Fibroblast of villous mesenchyme (primary cell): ENCODE results near the gene SLC22A16. TPM values are rescaled to one million over a fixed set of nuclear protein-coding genes. Genes with fewer than 3 reads are reported as not detected.
A peak's percentile ranks its signal among the peaks of the same experiment; 100 is the strongest.
"Not testable (repeated sequence)": the region's sequence is repeated elsewhere in the genome, so short reads cannot be mapped to it uniquely, and the experiment has no call there.

Source experiments
- DNase-seq: peaks from one replicate; pipeline ENCODE4 v3.0.0-alpha.2; 2010; ENCODE audit warnings: low read depth
- H3K4me3 ChIP-seq: 2 replicates; pipeline ENCODE4 v1.5.1; 2011; ENCODE audit warnings: low read depth, mild to moderate bottlenecking, low read length
- CTCF ChIP-seq: IDR thresholded peaks from 2 replicates; pipeline ENCODE4 v1.5.1; 2012; ENCODE audit warnings: low read depth, mild to moderate bottlenecking, low read length; ENCODE audit not compliant: insufficient read depth
- total RNA-seq: library from RNA; depleted of rRNA; stranded (reverse); fragments of >200 nt; gene quantifications from 2 replicates; pipeline ENCODE4 v1.2.3, GENCODE V29; 2012

The SLC22A16 gene
- total RNA-seq, 1 donor: not detected

DNA sequence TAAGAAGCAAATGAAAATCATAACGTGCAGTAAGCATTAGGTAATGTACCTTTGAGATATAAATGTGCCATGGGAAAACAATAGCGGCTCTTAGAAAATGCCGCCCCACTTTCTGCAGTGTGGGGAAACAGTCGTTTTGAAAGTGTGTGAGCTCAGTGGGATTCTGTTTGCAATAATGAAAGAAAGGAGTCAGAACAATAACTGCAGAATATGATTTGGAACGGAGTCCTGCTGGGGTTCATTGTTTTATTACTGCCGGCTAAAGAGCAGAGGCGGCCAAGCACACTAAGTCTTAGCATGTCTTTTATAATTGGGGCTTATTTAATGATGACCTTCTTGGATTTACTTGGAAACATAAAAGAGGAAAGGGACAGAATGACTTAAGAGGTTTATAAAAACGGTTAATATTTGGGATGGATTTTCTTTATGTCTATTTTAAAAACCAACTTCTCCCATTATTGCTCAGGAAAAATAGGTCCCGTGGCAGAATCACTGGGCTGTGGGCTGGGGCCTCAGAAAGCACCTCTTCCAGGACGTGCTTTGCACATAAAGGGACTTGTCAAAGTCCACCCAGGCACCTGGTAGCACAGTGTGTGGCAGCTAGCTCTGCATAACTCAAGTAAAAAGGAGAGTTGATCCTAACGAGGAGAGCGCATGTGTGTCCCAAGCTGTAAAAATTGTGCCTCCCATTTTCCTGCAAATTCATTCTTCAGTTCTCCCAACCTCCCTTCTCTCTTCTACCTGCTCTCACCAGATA, 44.0 kb upstream of the SLC22A16 start:
- DNase-seq: no peak
- no peak for TF ChIP-seq CTCF
- H3K4me3 ChIP-seq: no peak overlapping the region

- TF ChIP-seq CTCF: no peak
- DNase-seq: peak; percentile 17
- no peak overlapping the region for H3K4me3 ChIP-seq
These were observed 41.3 kb upstream of the SLC22A16 start for GRCh38 chr6:110517601-110518281.

- H3K4me3 ChIP-seq: no peak overlapping the region
- no peak for DNase-seq
- no peak for TF ChIP-seq CTCF
These were observed 40.6 kb upstream of the SLC22A16 start for GRCh38 chr6:110517034-110517433.

- DNase-seq: no peak
- H3K4me3 ChIP-seq: no peak overlapping the region
- TF ChIP-seq CTCF: no peak
These were observed 38.4 kb upstream of the SLC22A16 start for GRCh38 chr6:110514818-110515217.

DNA sequence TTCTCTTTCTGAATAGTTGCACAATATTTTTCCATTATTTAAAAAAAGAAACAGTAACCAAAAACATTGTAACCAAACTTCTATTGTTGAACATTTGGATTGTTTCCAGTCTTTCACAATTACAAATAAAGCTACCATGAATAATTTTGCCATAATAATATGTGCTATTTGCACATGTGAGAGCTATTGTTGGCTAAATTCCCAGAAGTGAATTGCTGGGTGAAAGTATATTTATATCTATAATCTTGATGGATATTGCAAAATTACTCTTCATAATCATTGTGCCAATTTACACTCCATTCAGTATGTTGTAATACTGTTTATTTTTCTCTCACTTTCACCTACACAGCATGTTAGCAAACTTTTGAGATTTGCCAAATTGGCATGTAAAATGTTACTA, 36.6 kb upstream of the SLC22A16 start:
- no peak for TF ChIP-seq CTCF
- peak; percentile 34 for DNase-seq
- no peak overlapping the region for H3K4me3 ChIP-seq

- not testable (repeated sequence) for DNase-seq, H3K4me3 ChIP-seq
These were observed 36.1 kb upstream of the SLC22A16 start for GRCh38 chr6:110512549-110512948.

- H3K4me3 ChIP-seq: no peak overlapping the region
- no peak for TF ChIP-seq CTCF
- DNase-seq: no peak
These were observed 35.0 kb upstream of the SLC22A16 start for GRCh38 chr6:110511401-110511800.
